H1 (cell line): ENCODE data around the gene TOR1A. TPM values are rescaled to one million over a fixed set of nuclear protein-coding genes. Genes with fewer than 3 reads are reported as not detected.

Experiments used
- CTCF ChIA-PET: fragments of 300-600 bp; sonication (Branson Sonifier 250); formaldehyde crosslinking; loops from one replicate; lab custom pipeline; 2021; ENCODE audit not compliant: partially characterized antibody; lab: Charles Lee
- POLR2A ChIA-PET: fragments of 300-600 bp; sonication (Branson Sonifier 250); formaldehyde crosslinking; loops from one replicate; lab custom pipeline; 2021; ENCODE audit warnings: inconsistent platforms; ENCODE audit not compliant: partially characterized antibody; lab: Charles Lee
- DNase-seq, 2 experiments: peaks; one replicate each; pipeline versions ENCODE4 v3.0.0 to v3.0.0-alpha.2; 2010 to 2022; ENCODE audit warnings: low spot score in 2 of 2, low read depth in 1 of 2, mixed read lengths in 1 of 2
- FAIRE-seq: peaks from 2 replicates; lab custom pipeline; 2011; peaks lifted over from hg19 to GRCh38; lab: Jason Lieb, UNC
- H2AFZ ChIP-seq: 2 replicates; pipeline ENCODE4 v1.8.1; 2012; ENCODE audit warnings: low read length, inconsistent platforms
- H2AK5ac ChIP-seq: 2 replicates; pipeline ENCODE4 v1.6.1; 2013; ENCODE audit warnings: low read depth, low read length
- H2BK120ac ChIP-seq: replicated peaks from 2 replicates; pipeline ENCODE3; 2013; ENCODE audit warnings: low read depth, low read length, inconsistent platforms
- H2BK12ac ChIP-seq: 2 replicates; pipeline ENCODE4 v1.6.1; 2013; ENCODE audit warnings: low read depth, low read length
- H2BK15ac ChIP-seq: 2 replicates; pipeline ENCODE4 v1.6.1; 2013; ENCODE audit warnings: low read length
- H2BK20ac ChIP-seq: 2 replicates; pipeline ENCODE4 v1.6.1; 2013; ENCODE audit warnings: low read length
- H2BK5ac ChIP-seq: 2 replicates; pipeline ENCODE4 v1.6.1; 2013; ENCODE audit warnings: low read depth, low read length
- H3K14ac ChIP-seq: 2 replicates; pipeline ENCODE4 v1.6.1; 2013; ENCODE audit warnings: inconsistent platforms; ENCODE audit not compliant: insufficient read length
- H3K18ac ChIP-seq: 2 replicates; pipeline ENCODE4 v1.6.1; 2013; ENCODE audit warnings: low read length; ENCODE audit errors: extremely low read depth
- H3K23ac ChIP-seq: 2 replicates; pipeline ENCODE4 v1.6.1; 2013; ENCODE audit warnings: inconsistent platforms; ENCODE audit not compliant: insufficient read length
- H3K23me2 ChIP-seq: 2 replicates; pipeline ENCODE4 v1.6.1; 2013; ENCODE audit warnings: low read depth, low read length
- H3K27ac ChIP-seq: 2 replicates; pipeline ENCODE4 v1.6.1; 2011; ENCODE audit warnings: low read depth, low read length, inconsistent platforms
- H3K27me3 ChIP-seq, 4 experiments: replicated peaks in 1 of 4; 1 replicate in 1 of 4; 2 replicates in 3 of 4; pipeline versions ENCODE4 v1.6.1 to v1.8.1; 2011 to 2013; ENCODE audit warnings: low read length in 3 of 4, mild to moderate bottlenecking in 3 of 4, inconsistent platforms in 2 of 4, mixed read lengths in 2 of 4, moderate library complexity in 1 of 4; ENCODE audit not compliant: control insufficient read depth in 3 of 4, insufficient read depth in 3 of 4; ENCODE audit errors: extremely low read depth in 1 of 4
- H3K36me3 ChIP-seq, 4 experiments: 2 replicates each; pipeline versions ENCODE4 v1.6.1 to v1.8.1; 2011 to 2013; ENCODE audit warnings: mild to moderate bottlenecking in 4 of 4, low read length in 3 of 4, moderate library complexity in 2 of 4, control low read depth in 1 of 4, inconsistent platforms in 1 of 4; ENCODE audit not compliant: insufficient read depth in 4 of 4, control insufficient read depth in 2 of 4
- H3K4ac ChIP-seq: replicated peaks from 2 replicates; pipeline ENCODE3; 2013; ENCODE audit warnings: low read length, low read depth, mixed read lengths, inconsistent platforms; ENCODE audit not compliant: insufficient read length
- H3K4me1 ChIP-seq, 4 experiments: replicated peaks in 1 of 4; 1 replicate in 1 of 4; 2 replicates in 3 of 4; pipeline versions ENCODE4 v1.6.1 to v1.8.1; 2011 to 2013; ENCODE audit warnings: low read length in 3 of 4, inconsistent platforms in 2 of 4, mixed read lengths in 1 of 4; ENCODE audit not compliant: insufficient read depth in 4 of 4, control insufficient read depth in 3 of 4
- H3K4me2 ChIP-seq, 2 experiments: 2 replicates each; pipeline versions ENCODE4 v1.6.1 to v1.8.1; 2011 to 2013; ENCODE audit warnings: low read depth in 2 of 2, low read length in 2 of 2, control low read depth in 1 of 2, inconsistent platforms in 1 of 2, mild to moderate bottlenecking in 1 of 2; ENCODE audit not compliant: insufficient read depth in 1 of 2
- H3K4me3 ChIP-seq, 4 experiments: fragments of 200-600, 300-600 bp in 1 of 4; sonication (generic), shearing (Covaris generic), sonication (Bioruptor Twin) in 1 of 4; 2 replicates each; pipeline versions ENCODE4 v1.5.1 to v1.8.1; 2011 to 2016; ENCODE audit warnings: low read length in 4 of 4, low read depth in 3 of 4, control low read depth in 2 of 4, inconsistent platforms in 2 of 4, mild to moderate bottlenecking in 2 of 4, mixed read lengths in 1 of 4, moderate library complexity in 1 of 4; ENCODE audit not compliant: insufficient read depth in 2 of 4; ENCODE audit errors: extremely low read depth in 1 of 4
- H3K56ac ChIP-seq: replicated peaks from 2 replicates; pipeline ENCODE3; 2013; ENCODE audit warnings: low read depth, mild to moderate bottlenecking, mixed read lengths, low read length, inconsistent platforms; ENCODE audit not compliant: insufficient read length
- H3K79me1 ChIP-seq: 2 replicates; pipeline ENCODE4 v1.6.1; 2013; ENCODE audit warnings: low read depth, low read length, control low read depth
- H3K79me2 ChIP-seq, 2 experiments: 2 replicates each; pipeline versions ENCODE4 v1.6.1 to v1.8.1; 2012 to 2013; ENCODE audit warnings: low read length in 2 of 2, mild to moderate bottlenecking in 2 of 2, inconsistent platforms in 1 of 2; ENCODE audit not compliant: insufficient read depth in 2 of 2, control insufficient read depth in 1 of 2
- H3K9ac ChIP-seq, 4 experiments: replicated peaks in 1 of 4; 1 replicate in 1 of 4; 2 replicates in 3 of 4; pipeline versions ENCODE4 v1.6.1 to v1.8.1; 2011 to 2013; ENCODE audit warnings: low read depth in 3 of 4, low read length in 3 of 4, control low read depth in 2 of 4, mild to moderate bottlenecking in 2 of 4, moderate library complexity in 2 of 4, inconsistent platforms in 1 of 4; ENCODE audit errors: extremely low read depth in 1 of 4
- H3K9me3 ChIP-seq, 2 experiments: 2 replicates each; pipeline versions ENCODE4 v1.6.1 to v1.8.1; 2012 to 2013; ENCODE audit warnings: mild to moderate bottlenecking in 2 of 2, moderate library complexity in 2 of 2, control low read depth in 1 of 2, inconsistent platforms in 1 of 2, low read depth in 1 of 2, low read length in 1 of 2, mixed read lengths in 1 of 2; ENCODE audit not compliant: insufficient read depth in 2 of 2
- H4K20me1 ChIP-seq, 2 experiments: replicated peaks in 1 of 2; 2 replicates each; pipeline versions ENCODE3 to v1.8.1; 2011 to 2013; ENCODE audit warnings: inconsistent platforms in 2 of 2, low read length in 2 of 2, mild to moderate bottlenecking in 1 of 2; ENCODE audit not compliant: insufficient read depth in 2 of 2, control insufficient read depth in 1 of 2
- H4K5ac ChIP-seq: 2 replicates; pipeline ENCODE4 v1.6.1; 2013; ENCODE audit warnings: low read length, low read depth, mixed read lengths, inconsistent platforms; ENCODE audit not compliant: insufficient read length
- H4K8ac ChIP-seq: 2 replicates; pipeline ENCODE4 v1.8.0; 2013; ENCODE audit warnings: mild to moderate bottlenecking, moderate library complexity, low read length, inconsistent platforms; ENCODE audit not compliant: insufficient read depth; ENCODE audit errors: extremely low read depth
- H4K91ac ChIP-seq: replicated peaks from 2 replicates; pipeline ENCODE3; 2013; ENCODE audit warnings: low read length, mixed read lengths, inconsistent platforms; ENCODE audit not compliant: insufficient read length
- CBX5 ChIP-seq: fragments of 300-800, 300-1000 bp; sonication (generic); IDR thresholded peaks from 2 replicates; pipeline ENCODE4 v1.7.1; 2016; ENCODE audit warnings: antibody characterized with exemption, low read length, low read depth
- CREB1 ChIP-seq: IDR thresholded peaks from 2 replicates; pipeline ENCODE4 v1.6.1; 2012; ENCODE audit warnings: inconsistent platforms
- EZH2 ChIP-seq: fragments of 200-600 bp; sonication (generic); IDR thresholded peaks from 2 replicates; pipeline ENCODE4 v1.7.1; 2012; ENCODE audit warnings: low read depth, mild to moderate bottlenecking, moderate library complexity, low read length, inconsistent platforms; ENCODE audit not compliant: severe bottlenecking
- FOSL1 ChIP-seq: IDR thresholded peaks from 2 replicates; pipeline ENCODE4 v1.6.1; 2011; ENCODE audit warnings: mild to moderate bottlenecking, low read depth, low read length, moderate library complexity; ENCODE audit not compliant: insufficient read depth
- POU5F1 ChIP-seq: IDR thresholded peaks from 2 replicates; pipeline ENCODE4 v1.6.1; 2011; ENCODE audit warnings: low read depth, mild to moderate bottlenecking, low read length, moderate library complexity
- RXRA ChIP-seq: IDR thresholded peaks from 2 replicates; pipeline ENCODE4 v1.6.1; 2011; ENCODE audit warnings: low read depth, mild to moderate bottlenecking, low read length, moderate library complexity; ENCODE audit not compliant: insufficient read depth
- ZNF274 ChIP-seq: IDR thresholded peaks from 2 replicates; pipeline ENCODE4 v1.7.0; 2012; ENCODE audit warnings: low read length, borderline replicate concordance; ENCODE audit errors: extremely low read depth
- WGBS, 2 experiments: shearing (Covaris generic) in 1 of 2; methylation state at CpG; one replicate each; pipeline versions ENCODE4 v1.1.6 to v1.1.7; 2013 to 2015; ENCODE audit warnings: low lambda C conversion rate in 2 of 2, mixed read lengths in 2 of 2, inconsistent platforms in 1 of 2, low coverage in 1 of 2, missing lambda C conversion rate in 1 of 2; ENCODE audit not compliant: insufficient replicate concordance in 2 of 2, insufficient coverage in 1 of 2, insufficient read length in 1 of 2; ENCODE audit errors: extremely low coverage in 1 of 2, missing lambda C conversion rate in 1 of 2; 5-methylcytosine and 5-hydroxymethylcytosine counted together
- polyA plus RNA-seq, 7 experiments: library from polyadenylated mRNA; depleted of rRNA in 3 of 7; stranded (reverse) in 5 of 7; unstranded in 2 of 7; fragments of >200 nt in 5 of 7; fragments of 200-250 nt in 2 of 7; gene quantifications; 1 replicate in 5 of 7; 2 replicates in 1 of 7; 4 replicates in 1 of 7; pipeline versions ENCODE4 v1.2.1 to v1.2.3, GENCODE V29; 2011 to 2013; ENCODE audit warnings: missing spikeins in 2 of 7, mixed read lengths in 2 of 7
- total RNA-seq: library from RNA; stranded (reverse); fragmentation: NEBNext Ultra II Directional; extraction: Animal tissue kit (Norgen Biotek cat#: 25700); gene quantifications from 2 replicates; pipeline ENCODE4 v1.2.1, GENCODE V29; 2021
- TF ChIP-seq, protein P1 (sequence below), 3 experiments: IDR thresholded peaks; 1 replicate in 2 of 3; 2 replicates in 1 of 3; pipeline versions ENCODE4 v1.5.1 to v1.6.1; 2011; ENCODE audit warnings: low read length in 3 of 3, mild to moderate bottlenecking in 3 of 3, inconsistent platforms in 2 of 3, low read depth in 1 of 3, moderate library complexity in 1 of 3; ENCODE audit not compliant: insufficient read depth in 1 of 3; ENCODE audit errors: control extremely low read depth in 1 of 3
- TF ChIP-seq, protein P2 (sequence below): IDR thresholded peaks from 2 replicates; pipeline ENCODE4 v1.6.1; 2011; ENCODE audit warnings: low read depth, mild to moderate bottlenecking, low read length; ENCODE audit not compliant: insufficient read depth
- TF ChIP-seq, protein P3 (sequence below): IDR thresholded peaks from 2 replicates; pipeline ENCODE4 v1.6.1; 2012; ENCODE audit warnings: inconsistent platforms

Gene TOR1A
- total and polyA plus RNA-seq, 2 of the 8 experiments (the other 6 are each of a cell fraction or from before 2014, with no cell fraction given), result 37.6 to 46.7 TPM

DNA sequence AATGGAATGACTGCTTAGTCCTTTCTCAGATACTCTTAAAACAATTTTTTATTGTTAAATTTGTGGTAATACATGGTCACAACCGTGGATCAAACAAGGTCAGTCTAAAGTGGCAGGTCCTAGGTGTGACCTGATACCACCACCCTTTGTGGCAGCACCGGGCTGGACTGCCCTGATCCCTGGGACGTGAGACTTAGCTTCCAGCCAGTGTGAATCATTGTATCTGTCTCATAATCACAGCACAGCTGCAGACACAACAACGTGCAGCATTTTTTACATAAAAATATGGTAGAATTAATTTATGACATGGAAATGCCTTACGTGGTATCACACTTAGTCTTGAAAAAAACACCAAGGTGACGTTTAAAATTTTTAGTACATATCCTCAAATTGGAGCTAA is 13.1 kb downstream of the TOR1A start:
- Histone ChIP-seq H3K27ac (no peak overlapping the region), H3K4me1 (no peaks in the 10 kb centered on the region; a peak in 1 of 7 replicates), H3K9ac (no peak overlapping the region), H2AFZ (no peak overlapping the region), H3K14ac (no peak overlapping the region), H4K8ac (no peak overlapping the region), H3K4me2 (no peak overlapping the region), H2BK120ac (no peak overlapping the region), H3K36me3 (peaks cover 2 to 38% (median 8%) of the 10 kb centered on the region in 4 experiments; a peak in 7 of 8 replicates), H4K91ac (no peak overlapping the region), H3K79me1 (peaks cover 2% of the 10 kb centered on the region; the same call in 1 of the 2 replicates), H4K5ac (no peak overlapping the region), H2BK5ac (no peak overlapping the region), H4K20me1 (peaks cover 3 to 19% of the 10 kb centered on the region in 2 experiments), H3K9me3 (no peaks in the 10 kb centered on the region), H3K18ac (no peak overlapping the region), H2BK15ac (no peak overlapping the region), H3K23ac (no peak overlapping the region), H3K56ac (no peak overlapping the region), H3K27me3 (no peaks in the 10 kb centered on the region), H3K79me2 (no peaks in the 10 kb centered on the region), H3K23me2 (no peaks in the 10 kb centered on the region), H2BK20ac (no peak overlapping the region), H2AK5ac (no peak overlapping the region), H3K4me3 (no peak overlapping the region), H3K4ac (no peak overlapping the region), H2BK12ac (no peak overlapping the region)
- WGBS, 2 experiments, result 93% methylated on average over 6 of the region's 6 CpGs; no CpG with 5 or more reads in 1 of the 2 experiments
- CTCF ChIA-PET, result interaction anchor here (0.6 to 1.9 kb wide), 5 partner anchors 11 to 515 kb away, joined by 3 to 5 read pairs (median 3); no protein-coding TSS in a partner anchor
- no peak for FAIRE-seq
- no peak for DNase-seq
- POLR2A ChIA-PET, result interaction anchor here (0.6 to 1.4 kb wide), 3 partner anchors 13 to 113 kb away, joined by 3 read pairs; partner anchors contain the start of gene TOR1A
- TF ChIP-seq, protein P1, sequence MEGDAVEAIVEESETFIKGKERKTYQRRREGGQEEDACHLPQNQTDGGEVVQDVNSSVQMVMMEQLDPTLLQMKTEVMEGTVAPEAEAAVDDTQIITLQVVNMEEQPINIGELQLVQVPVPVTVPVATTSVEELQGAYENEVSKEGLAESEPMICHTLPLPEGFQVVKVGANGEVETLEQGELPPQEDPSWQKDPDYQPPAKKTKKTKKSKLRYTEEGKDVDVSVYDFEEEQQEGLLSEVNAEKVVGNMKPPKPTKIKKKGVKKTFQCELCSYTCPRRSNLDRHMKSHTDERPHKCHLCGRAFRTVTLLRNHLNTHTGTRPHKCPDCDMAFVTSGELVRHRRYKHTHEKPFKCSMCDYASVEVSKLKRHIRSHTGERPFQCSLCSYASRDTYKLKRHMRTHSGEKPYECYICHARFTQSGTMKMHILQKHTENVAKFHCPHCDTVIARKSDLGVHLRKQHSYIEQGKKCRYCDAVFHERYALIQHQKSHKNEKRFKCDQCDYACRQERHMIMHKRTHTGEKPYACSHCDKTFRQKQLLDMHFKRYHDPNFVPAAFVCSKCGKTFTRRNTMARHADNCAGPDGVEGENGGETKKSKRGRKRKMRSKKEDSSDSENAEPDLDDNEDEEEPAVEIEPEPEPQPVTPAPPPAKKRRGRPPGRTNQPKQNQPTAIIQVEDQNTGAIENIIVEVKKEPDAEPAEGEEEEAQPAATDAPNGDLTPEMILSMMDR (IDR thresholded peaks at IDR 0.05; ENCODE audit: control extremely low read depth in 1 of 3, insufficient read depth in 1 of 3, low read depth in 1 of 3, low read length in 3 of 3), result no peak
- TF ChIP-seq, protein P2, sequence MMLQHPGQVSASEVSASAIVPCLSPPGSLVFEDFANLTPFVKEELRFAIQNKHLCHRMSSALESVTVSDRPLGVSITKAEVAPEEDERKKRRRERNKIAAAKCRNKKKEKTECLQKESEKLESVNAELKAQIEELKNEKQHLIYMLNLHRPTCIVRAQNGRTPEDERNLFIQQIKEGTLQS, result no peak
- TF ChIP-seq EZH2 (no peak), POU5F1 (no peak), CREB1 (no peak), FOSL1 (no peak), ZNF274 (no peak), RXRA (no peak), CBX5 (no peak)
- TF ChIP-seq, protein P3, sequence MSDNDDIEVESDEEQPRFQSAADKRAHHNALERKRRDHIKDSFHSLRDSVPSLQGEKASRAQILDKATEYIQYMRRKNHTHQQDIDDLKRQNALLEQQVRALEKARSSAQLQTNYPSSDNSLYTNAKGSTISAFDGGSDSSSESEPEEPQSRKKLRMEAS, result no peak
